Fibroblast of skin of right biceps (primary cell): Measurements from ENCODE around the gene ZFAND3.
"Not testable (repeated sequence)": the region's sequence is repeated elsewhere in the genome, so short reads cannot be mapped to it uniquely, and the experiment has no call there.

Experiments used
- DNase-seq: peaks from one replicate; pipeline ENCODE4 v3.0.0-alpha.2; 2013

ZFAND3 gene

GRCh38 chr6:37940074-37940847 lies 120.7 kb downstream of the ZFAND3 start:
- DNase-seq, result peak; percentile 54

GRCh38 chr6:37941871-37942270 lies 122.3 kb downstream of the ZFAND3 start:
- no peak for DNase-seq

GRCh38 chr6:37942606-37943376 lies 123.3 kb downstream of the ZFAND3 start:
- no peak for DNase-seq

GRCh38 chr6:37943436-37944058 lies 124.0 kb downstream of the ZFAND3 start:
- DNase-seq, result no peak

- DNase-seq, result no peak
Measured at GRCh38 chr6:37946057-37946456, 126.5 kb downstream of the ZFAND3 start.

DNA sequence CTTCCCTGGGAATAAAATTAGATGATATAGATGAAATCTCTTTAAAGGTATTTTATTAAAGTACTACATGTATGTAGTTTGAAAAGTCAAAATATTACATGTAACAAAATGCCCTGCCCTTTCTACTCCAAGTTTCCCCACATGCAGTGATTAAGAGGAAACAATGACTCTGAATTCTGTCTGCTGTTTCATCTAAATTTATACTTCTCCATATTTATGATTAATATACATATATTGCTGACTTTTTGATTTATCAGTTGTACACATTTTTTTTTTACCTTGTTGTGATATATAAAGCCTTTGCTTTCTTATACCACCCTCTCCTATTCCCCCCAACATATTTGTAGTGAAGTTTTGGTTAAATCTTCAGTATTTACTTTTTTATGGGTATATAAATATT lies 127.9 kb downstream of the ZFAND3 start:
- no peak for DNase-seq

- DNase-seq, result not testable (repeated sequence)
Measured at GRCh38 chr6:37948584-37948983, 129.1 kb downstream of the ZFAND3 start.

- DNase-seq, result no peak
Measured at GRCh38 chr6:37952027-37952426, 132.5 kb downstream of the ZFAND3 start.

DNA sequence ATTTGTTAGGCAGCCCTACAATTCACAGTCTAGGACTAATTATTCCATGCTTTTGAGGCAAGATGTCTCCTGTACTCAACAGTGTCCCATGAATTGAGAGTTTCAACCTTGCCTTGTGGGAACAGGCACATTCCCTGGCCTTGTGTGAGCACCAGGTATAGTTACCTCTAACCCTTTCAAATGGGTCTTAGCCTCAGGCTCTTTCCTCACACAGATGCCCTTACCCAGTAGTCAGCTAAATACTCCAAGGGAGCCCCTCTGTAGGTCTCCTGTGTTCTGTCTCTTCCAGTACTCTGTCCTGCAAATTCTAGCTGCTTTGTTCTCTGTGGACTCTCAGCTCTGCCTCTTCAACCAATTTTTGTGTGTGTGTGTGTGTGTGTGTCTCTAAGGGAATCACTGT lies 135.3 kb downstream of the ZFAND3 start:
- DNase-seq, result no peak

DNA sequence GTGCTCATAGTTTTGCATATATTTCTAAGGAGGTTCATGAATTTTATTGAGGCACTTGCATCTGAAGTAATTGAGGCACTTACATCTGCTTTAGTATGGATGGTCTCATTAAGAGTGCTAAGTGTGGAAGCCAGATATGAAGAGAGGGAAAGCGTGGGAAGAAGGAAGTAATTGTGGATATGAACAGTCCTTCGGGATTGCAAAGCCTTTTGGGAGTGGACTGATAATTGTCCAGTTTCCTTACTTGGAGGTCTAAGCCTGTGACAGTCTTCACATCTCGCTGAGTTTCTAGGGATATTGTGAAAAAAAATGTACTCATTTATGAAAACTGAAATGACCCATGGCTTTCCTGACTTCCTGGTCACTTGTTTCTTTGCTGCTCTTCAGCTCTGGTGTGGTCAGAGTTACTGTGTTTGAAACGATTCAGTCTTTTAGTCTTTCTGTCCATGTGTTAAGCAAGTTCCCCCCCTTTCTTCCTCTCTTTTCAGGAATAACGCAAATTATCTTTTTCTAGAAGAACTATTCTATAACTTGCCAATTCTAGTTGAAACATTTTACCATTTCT lies 137.3 kb downstream of the ZFAND3 start:
- no peak for DNase-seq

DNA sequence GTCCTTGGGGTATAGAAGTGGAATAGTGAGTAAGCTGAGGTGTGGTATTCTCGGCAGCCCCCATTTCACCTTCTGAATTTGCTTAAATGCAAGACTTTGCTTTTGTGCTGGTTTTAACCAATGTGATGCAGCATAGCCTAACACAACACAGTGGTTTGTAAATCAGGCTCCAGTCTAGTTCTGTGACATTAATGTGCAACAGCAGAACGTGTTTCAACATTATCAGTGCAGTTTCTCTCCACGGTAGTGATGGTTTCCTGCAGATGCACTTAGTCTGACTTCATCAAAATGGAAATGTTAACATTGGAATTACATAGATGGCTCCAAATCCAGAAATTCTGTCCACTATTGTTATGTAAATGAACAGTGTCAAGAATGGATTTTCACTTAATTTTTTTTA lies 139.5 kb downstream of the ZFAND3 start:
- DNase-seq, result no peak

DNA sequence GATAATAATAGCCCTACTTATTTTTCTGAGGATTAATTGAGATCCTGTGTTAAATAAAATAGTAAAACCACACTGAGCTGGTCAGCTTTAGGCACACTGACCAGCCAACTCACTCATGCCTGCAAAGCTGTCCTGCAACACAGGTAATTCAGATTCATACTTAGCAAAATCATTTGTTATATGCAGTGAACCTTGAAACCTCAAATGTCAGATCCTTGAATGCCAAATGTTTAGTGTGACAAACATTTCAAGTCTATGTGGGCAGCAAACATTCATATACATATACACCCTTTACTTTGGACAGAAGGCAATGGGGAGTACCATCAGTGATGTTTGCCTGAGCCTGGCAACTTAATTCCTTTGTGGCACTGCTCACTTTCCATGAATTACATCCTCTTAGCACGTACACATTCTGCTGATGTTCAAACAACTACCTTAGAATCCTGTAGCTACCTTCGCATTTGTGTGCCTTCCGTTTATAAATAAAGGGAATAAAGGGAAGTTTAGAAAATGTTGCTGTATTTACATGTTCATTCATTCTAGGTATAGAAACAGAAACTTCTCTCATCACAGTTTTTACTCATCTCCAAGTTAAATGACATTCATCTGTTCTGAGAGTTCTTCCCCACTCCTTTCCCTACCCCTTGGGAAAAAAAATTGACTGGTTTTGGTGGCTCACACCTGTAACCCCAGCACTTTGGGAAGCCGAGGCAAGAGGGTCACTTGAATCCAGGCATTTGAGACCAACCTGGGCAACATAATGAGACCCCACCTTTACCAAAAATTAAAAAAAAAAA lies 140.8 kb downstream of the ZFAND3 start:
- DNase-seq, result no peak

DNA sequence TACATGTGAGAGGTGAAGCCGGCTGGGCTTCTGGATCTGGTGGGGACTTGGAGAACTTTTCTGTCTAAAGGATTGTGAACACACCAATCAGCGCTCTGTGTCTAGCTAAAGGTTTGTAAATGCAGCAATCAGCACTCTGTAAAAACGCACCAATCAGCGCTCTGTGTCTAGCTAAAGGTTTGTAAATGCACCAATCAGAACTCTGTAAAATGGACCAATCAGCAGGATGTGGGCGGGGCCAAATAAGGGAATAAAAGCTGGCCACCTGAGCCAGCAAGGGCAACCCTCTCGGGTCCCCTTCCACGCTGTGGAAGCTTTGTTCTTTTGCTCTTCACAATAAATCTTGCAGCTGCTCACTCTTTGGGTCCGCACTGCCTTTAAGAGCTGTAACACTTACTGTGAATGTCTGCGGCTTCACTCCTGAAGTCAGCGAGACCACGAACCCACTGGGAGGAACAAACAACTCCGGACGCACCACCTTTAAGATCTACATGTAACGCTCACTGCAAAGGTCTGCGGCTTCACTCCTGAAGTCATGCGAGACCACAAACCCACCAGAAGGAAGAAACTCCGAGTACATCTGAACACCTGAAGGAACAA lies 143.1 kb downstream of the ZFAND3 start:
- not testable (repeated sequence) for DNase-seq

- peak; percentile 55 for DNase-seq
Measured at GRCh38 chr6:37965964-37966676, 146.6 kb downstream of the ZFAND3 start.

DNA sequence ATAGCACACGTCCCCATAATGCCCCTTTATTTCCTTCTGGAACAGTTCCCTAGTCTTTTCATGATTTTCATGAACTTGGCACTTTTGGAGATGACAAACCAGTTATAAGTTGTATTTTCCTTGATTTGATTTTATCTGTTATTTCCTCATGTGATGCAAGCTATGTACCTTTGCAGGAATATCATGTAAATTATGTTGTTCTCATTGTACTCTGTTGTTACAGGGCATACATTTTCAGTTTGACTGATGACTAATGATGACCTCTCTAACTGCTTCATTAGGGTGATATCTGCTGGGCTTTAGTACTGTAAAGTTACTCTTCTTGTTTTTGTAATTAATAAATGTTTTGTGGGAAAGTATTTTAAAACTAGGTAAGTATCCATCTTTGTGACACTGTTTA lies 147.3 kb downstream of the ZFAND3 start:
- no peak for DNase-seq

GRCh38 chr6:37967651-37968050 lies 148.1 kb downstream of the ZFAND3 start:
- DNase-seq, result no peak

DNA sequence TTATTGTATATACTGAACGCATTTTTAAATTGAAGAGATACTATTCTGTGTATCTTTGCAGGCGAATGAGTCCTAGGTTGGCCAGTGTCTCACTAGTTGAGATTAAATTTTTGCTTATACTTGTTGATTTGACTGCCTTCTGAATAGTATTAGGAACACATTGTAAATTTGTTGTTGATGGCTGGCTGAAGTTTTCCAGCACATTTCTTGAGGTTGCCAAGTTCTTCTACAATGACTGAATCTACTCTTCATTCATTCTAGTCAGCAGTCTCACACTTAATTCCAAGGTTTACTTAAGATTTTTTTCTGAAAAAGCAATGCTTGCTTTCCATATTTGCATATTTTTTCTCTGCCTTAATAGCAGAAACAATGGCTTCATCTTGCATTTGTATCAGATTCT lies 151.7 kb downstream of the ZFAND3 start:
- DNase-seq, result no peak

DNA sequence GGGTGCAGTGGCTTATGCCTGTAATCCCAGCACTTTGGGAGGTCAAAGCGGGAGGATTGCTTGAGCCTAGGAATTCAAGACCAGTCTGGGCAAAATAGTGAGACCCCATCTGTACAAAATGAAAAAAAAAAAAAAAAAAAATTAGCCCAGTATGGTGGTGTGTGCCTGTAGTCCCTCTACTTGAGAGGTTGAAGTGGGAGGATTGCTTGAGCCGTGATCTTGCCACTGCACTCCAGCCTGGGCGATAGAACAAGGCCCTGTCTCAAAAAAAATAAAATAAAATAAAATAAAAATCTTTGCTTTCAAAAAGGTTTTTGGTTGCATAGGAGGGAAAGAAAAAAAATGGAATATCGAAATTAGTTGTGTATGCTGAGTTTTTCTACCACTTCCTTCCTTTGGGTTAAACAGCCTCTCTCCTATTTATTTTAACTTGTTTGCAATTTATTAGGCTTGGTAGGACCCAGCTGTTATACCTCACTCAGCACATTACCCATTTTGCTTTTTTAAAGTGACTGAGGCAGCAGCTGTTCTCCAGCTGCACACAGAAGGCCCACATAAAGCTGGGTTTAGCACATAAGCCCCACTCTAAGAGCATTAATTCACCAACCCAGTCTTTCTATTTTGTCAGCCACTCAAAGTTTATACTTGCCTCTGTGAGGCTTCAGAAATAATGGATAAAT lies 152.3 kb downstream of the ZFAND3 start:
- no peak for DNase-seq

GRCh38 chr6:37972994-37973757 lies 153.6 kb downstream of the ZFAND3 start:
- DNase-seq, result peak; percentile 36

GRCh38 chr6:37974381-37974780 lies 154.9 kb downstream of the ZFAND3 start:
- DNase-seq, result no peak
